Ovary (tissue), 9 donors: Measurements from ENCODE around the gene PDE6D. TPM values are rescaled to one million over a fixed set of nuclear protein-coding genes. Genes with fewer than 3 reads are reported as not detected.

Source experiments
- DNase-seq, 5 donors: peaks; one replicate each; pipeline ENCODE4 v3.0.0-alpha.2; 2019 to 2020
- H3K27ac ChIP-seq, 2 donors: fragments of 200-600 bp; one replicate each; pipeline versions ENCODE4 v1.5.1 to v1.8.0; 2019 to 2022
- H3K27me3 ChIP-seq: fragments of 200-600 bp; one replicate; pipeline ENCODE4 v1.8.0; 2022
- H3K36me3 ChIP-seq: fragments of 200-600 bp; sonication (generic); one replicate; pipeline ENCODE4 v1.5.1; 2019
- H3K4me1 ChIP-seq: one replicate; pipeline ENCODE4 v1.8.1; 2013; ENCODE audit warnings: mild to moderate bottlenecking, moderate library complexity; ENCODE audit not compliant: insufficient read depth
- H3K4me3 ChIP-seq: fragments of 200-600 bp; sonication (generic); one replicate; pipeline ENCODE4 v1.5.1; 2017
- H3K9me3 ChIP-seq, 2 donors: fragments of 200-600 bp in 1 of 2; sonication (generic) in 1 of 2; one replicate each; pipeline versions ENCODE4 v1.5.1 to v1.8.1; 2013 to 2019; ENCODE audit warnings: mild to moderate bottlenecking in 1 of 2, moderate library complexity in 1 of 2
- EP300 ChIP-seq: sonication (generic); formaldehyde crosslinking; IDR thresholded peaks from one replicate; pipeline ENCODE4 v1.6.1; 2017; ENCODE audit warnings: antibody characterized with exemption
- POLR2A ChIP-seq: fragments of 450-650 bp; IDR thresholded peaks from one replicate; pipeline ENCODE4 v1.6.1; 2017; ENCODE audit warnings: antibody characterized with exemption, mild to moderate bottlenecking, moderate library complexity
- WGBS, 3 donors: extraction: QIAGEN DNeasy Blood & Tissue Kit in 1 of 3; methylation state at CpG; one replicate each; pipeline versions ENCODE4 v1.1.5 to v1.1.7; 2013 to 2017; 5-methylcytosine and 5-hydroxymethylcytosine counted together
- intact Hi-C, 4 donors: fragments of 100-400 bp; cut with DNase I; formaldehyde crosslinking; loops; one replicate each; pipeline versions ENCODE4 v1.11.0 to v1.15.1; 2022 to 2023
- polyA plus RNA-seq, 2 donors: library from polyadenylated mRNA; stranded (reverse); fragments of 200-250 nt in 1 of 2; fragments of 350-450 nt in 1 of 2; fragmentation: Illumina TruSeq in 1 of 2; extraction: RNeasy Lipid Tissue Mini Kit (QIAGEN cat#74804) in 1 of 2; gene quantifications; one replicate each; pipeline ENCODE4 v1.2.3, GENCODE V29; 2013 to 2014
- total RNA-seq, 7 donors: library from RNA; depleted of rRNA in 2 of 7; stranded (reverse); fragments of >200 nt in 2 of 7; fragmentation: NEBNext Ultra II Directional in 3 of 7; extraction: Animal tissue kit (Norgen Biotek cat#: 25700) in 3 of 7; gene quantifications; one replicate each; pipeline versions ENCODE4 v1.1.0 to v1.2.4, GENCODE V29; 2016 to 2023
- TF ChIP-seq, protein P1 (sequence below), 3 donors: fragments of 450-650 bp in 2 of 3; fragments of 200-600 bp in 1 of 3; IDR thresholded peaks; one replicate each; pipeline versions ENCODE4 v1.5.1 to v1.8.0; 2016 to 2022; ENCODE audit warnings: antibody characterized with exemption in 3 of 3, mild to moderate bottlenecking in 1 of 3
- donor health status: DM: no; HTN: no; CAD: no; lungs with moderate emphysema.
- donor health status: DM: no; HTN: no; CAD: no.
- donor health status: Bipolar disorder and iron deficiency.
- donor health status: DM: yes; HTN: yes; CAD: no.
- donor health status: DM: no; HTN: no; CAD: no.
- donor health status: DM: yes; HTN: yes; CAD: no.

The PDE6D gene
- total and polyA plus RNA-seq, 9 donors, result 13.7 to 32.9 (median 17.8) TPM

DNA sequence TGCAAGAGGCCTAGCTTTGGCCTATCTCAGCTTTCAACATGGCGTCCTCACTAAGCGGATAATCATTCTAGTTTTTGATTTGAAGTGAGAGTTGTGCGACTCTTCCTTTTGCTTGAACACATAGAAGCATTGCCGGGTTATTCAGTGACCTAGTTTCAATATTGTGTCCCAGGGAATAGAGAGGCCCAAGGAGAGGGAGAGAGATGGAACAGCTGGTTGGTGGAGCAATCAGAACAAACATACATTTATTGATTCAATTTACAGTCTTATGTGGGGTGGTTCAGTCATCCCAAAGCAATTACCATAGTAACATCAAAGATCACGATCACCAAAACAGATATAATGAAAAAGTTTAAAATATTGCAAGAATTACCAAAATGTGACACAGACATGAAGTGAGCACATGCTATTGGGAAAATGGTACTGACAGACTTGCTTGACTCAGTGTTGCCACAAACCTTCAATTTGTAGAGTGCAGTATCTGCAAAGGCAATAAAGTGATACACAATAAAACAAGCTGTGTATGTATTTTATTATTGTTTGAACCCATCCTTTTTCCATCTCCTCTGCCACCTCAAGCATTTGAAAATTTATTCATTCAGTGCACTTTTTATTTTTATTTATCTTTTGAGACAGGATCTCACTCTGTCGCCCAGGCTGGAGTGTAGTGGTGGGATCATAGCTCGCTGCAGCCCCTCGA is 35.4 kb upstream of the PDE6D start:
- Histone ChIP-seq H3K4me3 (no peak overlapping the region), H3K9me3 (no peaks in the 10 kb centered on the region), H3K27ac (no peak overlapping the region), H3K36me3 (no peaks in the 10 kb centered on the region), H3K27me3 (no peaks in the 10 kb centered on the region), H3K4me1 (no peaks in the 10 kb centered on the region)
- intact Hi-C loops, result no loop called here
- no peak for TF ChIP-seq POLR2A
- TF ChIP-seq, protein P1, sequence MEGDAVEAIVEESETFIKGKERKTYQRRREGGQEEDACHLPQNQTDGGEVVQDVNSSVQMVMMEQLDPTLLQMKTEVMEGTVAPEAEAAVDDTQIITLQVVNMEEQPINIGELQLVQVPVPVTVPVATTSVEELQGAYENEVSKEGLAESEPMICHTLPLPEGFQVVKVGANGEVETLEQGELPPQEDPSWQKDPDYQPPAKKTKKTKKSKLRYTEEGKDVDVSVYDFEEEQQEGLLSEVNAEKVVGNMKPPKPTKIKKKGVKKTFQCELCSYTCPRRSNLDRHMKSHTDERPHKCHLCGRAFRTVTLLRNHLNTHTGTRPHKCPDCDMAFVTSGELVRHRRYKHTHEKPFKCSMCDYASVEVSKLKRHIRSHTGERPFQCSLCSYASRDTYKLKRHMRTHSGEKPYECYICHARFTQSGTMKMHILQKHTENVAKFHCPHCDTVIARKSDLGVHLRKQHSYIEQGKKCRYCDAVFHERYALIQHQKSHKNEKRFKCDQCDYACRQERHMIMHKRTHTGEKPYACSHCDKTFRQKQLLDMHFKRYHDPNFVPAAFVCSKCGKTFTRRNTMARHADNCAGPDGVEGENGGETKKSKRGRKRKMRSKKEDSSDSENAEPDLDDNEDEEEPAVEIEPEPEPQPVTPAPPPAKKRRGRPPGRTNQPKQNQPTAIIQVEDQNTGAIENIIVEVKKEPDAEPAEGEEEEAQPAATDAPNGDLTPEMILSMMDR (IDR thresholded peaks at IDR 0.05), result no peak
- no peak for TF ChIP-seq EP300
- 86 to 98% (median 96%) methylated on average over 8 of the region's 8 CpGs for WGBS, 3 donors
- DNase-seq, result no peak

DNA sequence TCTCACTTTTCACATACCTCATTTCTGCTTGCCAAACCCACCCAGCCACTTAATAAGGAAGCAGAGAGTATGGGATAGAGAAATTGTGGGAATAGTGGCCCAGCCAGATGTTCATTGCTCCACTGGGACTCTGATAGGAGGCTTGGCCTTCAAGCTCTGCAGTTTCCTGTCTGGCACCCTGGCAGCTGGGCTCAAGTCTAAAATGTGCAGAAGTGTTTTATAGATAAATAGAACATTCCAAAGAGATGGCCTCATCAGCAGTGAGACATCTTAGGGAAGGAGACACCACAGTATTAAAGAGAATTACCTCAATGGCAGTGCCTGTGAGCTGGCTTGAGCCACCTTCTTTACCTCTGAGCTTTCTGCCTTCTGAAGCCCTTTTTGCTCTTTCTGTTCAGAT is 29.8 kb upstream of the PDE6D start:
- TF ChIP-seq, protein P1 (IDR thresholded peaks at IDR 0.05), result no peak
- TF ChIP-seq POLR2A (no peak), EP300 (no peak)
- Histone ChIP-seq H3K36me3 (peaks cover 2% of the 10 kb centered on the region), H3K27me3 (no peaks in the 10 kb centered on the region), H3K4me3 (no peak overlapping the region), H3K9me3 (no peaks in the 10 kb centered on the region), H3K27ac (no peak overlapping the region), H3K4me1 (no peaks in the 10 kb centered on the region)
- DNase-seq, result no peak
- intact Hi-C loops, result no loop called here

DNA sequence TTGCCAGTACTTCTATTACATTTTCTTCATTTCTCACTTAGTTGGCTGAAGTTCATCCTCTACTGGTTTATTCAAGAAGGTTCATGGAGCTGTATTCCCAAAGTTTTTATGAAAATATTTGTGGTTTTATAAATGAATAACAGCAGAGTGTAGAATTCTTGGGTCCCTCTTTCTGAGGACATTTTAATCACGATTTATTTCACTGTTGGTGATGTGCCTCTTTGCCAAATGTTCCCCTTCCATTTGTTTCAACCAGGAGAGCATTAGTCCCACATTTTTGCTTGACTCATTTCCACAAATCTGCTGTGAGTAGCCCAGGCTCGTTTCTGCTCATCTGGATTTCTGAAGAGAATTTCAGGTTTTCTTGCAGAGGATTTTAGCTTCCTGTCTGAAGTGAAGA is 25.9 kb upstream of the PDE6D start:
- intact Hi-C loops, result no loop called here
- Histone ChIP-seq H3K27me3 (no peaks in the 10 kb centered on the region), H3K27ac (no peak overlapping the region), H3K4me1 (no peaks in the 10 kb centered on the region), H3K9me3 (no peaks in the 10 kb centered on the region), H3K4me3 (no peak overlapping the region), H3K36me3 (peaks cover 2% of the 10 kb centered on the region)
- DNase-seq, result no peak
- no peak for TF ChIP-seq POLR2A
- TF ChIP-seq EP300, result no peak
- TF ChIP-seq, protein P1 (IDR thresholded peaks at IDR 0.05), result no peak
- 65 to 73% (median 72%) methylated on average over 2 of the region's 2 CpGs for WGBS, 3 donors

DNA sequence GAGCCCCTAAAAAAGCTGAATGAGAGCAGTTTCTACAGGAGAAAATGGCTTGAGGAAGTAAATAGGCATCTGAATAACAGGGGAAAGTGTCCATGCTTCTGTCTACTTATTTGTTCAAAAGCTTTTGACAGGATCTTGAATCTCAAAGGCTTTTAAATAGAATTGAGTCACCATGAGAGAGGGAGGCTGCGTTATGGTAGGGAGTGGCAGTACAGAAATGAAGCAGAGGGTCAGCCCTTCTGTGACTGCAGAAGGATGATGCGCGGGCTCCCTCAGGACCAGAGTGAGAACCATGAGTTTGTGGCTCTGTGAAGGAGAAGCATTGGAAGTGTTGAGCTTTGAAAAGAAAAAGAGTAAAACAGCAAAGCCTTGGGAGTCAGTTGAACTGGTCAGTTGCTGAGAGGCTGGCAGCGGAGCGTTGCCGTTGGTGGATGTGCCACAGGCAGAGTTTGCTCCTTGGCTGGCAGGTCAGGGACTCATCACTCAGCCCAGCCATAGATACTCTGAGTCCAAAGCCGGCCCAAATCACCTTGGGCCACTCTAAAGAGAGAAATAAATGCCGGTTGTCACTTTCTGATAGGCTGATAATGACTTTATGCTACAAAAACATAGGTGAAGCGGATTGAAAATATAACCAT is 22.5 kb upstream of the PDE6D start:
- Histone ChIP-seq H3K9me3 (no peaks in the 10 kb centered on the region), H3K27me3 (no peaks in the 10 kb centered on the region), H3K27ac (no peak overlapping the region), H3K36me3 (peaks cover 2% of the 10 kb centered on the region), H3K4me3 (no peak overlapping the region), H3K4me1 (no peaks in the 10 kb centered on the region)
- TF ChIP-seq, protein P1 (IDR thresholded peaks at IDR 0.05), result no peak
- TF ChIP-seq EP300, result no peak
- TF ChIP-seq POLR2A, result no peak
- DNase-seq, result no peak
- 92 to 93% (median 92%) methylated on average over 9 of the region's 9 CpGs for WGBS, 3 donors
- intact Hi-C loops, result no loop called here
